Mucosa of stomach (tissue), 1 donor: ENCODE measurements around the gene PFN3.
"Not testable (repeated sequence)": the region's sequence is repeated elsewhere in the genome, so short reads cannot be mapped to it uniquely, and the experiment has no call there.

ENCODE experiments used
- H3K27me3 ChIP-seq: one replicate; pipeline ENCODE4 v1.7.0; 2013; ENCODE audit warnings: mild to moderate bottlenecking, low read length; ENCODE audit not compliant: control insufficient read depth, insufficient read depth
- H3K36me3 ChIP-seq: one replicate; pipeline ENCODE4 v1.7.0; 2013; ENCODE audit warnings: low read length; ENCODE audit not compliant: control insufficient read depth, insufficient read depth
- H3K4me1 ChIP-seq: one replicate; pipeline ENCODE4 v1.7.0; 2013; ENCODE audit warnings: mild to moderate bottlenecking, low read length; ENCODE audit not compliant: control insufficient read depth, insufficient read depth
- H3K4me3 ChIP-seq: one replicate; pipeline ENCODE4 v1.7.0; 2013; ENCODE audit warnings: low read length
- H3K9ac ChIP-seq: one replicate; pipeline ENCODE4 v1.7.0; 2013; ENCODE audit warnings: mild to moderate bottlenecking, low read length, moderate library complexity
- H3K9me3 ChIP-seq: one replicate; pipeline ENCODE4 v1.7.0; 2013; ENCODE audit warnings: mild to moderate bottlenecking, low read length, moderate library complexity; ENCODE audit not compliant: control insufficient read depth
- donor health status: Pancreatic carcinoma.

The PFN3 gene

GRCh38 chr5:177362610-177363507, 37.6 kb downstream of the PFN3 start:
- Histone ChIP-seq H3K36me3 (no peaks in the 10 kb centered on the region), H3K4me1 (peaks cover 56% of the 10 kb centered on the region), H3K9ac (peak overlapping the region; percentile 3), H3K27me3 (no peaks in the 10 kb centered on the region), H3K4me3 (peak overlapping the region; percentile 31), H3K9me3 (no peaks in the 10 kb centered on the region)

DNA sequence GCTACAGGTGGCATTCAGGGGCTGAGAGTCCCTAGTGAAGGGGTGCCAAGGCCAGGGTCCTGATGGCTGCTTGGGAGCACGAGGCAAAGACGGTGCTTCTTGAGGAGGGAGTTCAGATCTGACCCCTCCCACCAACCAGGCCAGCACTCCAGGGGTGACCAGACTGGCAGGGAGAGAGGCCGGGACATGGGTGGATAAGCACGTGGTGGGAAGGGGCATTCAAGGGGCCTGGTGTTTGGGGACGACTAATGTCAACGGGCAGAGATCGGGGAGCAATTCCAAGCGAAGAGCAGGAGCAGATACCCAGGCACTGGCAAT, 38.2 kb downstream of the PFN3 start:
- Histone ChIP-seq H3K9ac (peak overlapping the region; percentile 3), H3K36me3 (no peaks in the 10 kb centered on the region), H3K9me3 (no peaks in the 10 kb centered on the region), H3K27me3 (no peaks in the 10 kb centered on the region), H3K4me3 (no peak overlapping the region), H3K4me1 (peaks cover 54% of the 10 kb centered on the region)

GRCh38 chr5:177361418-177362291, 38.8 kb downstream of the PFN3 start:
- H3K36me3 ChIP-seq, result no peaks in the 10 kb centered on the region
- no peak overlapping the region for H3K4me3 ChIP-seq
- H3K9me3 ChIP-seq, result no peaks in the 10 kb centered on the region
- no peaks in the 10 kb centered on the region for H3K27me3 ChIP-seq
- peaks cover 56% of the 10 kb centered on the region for H3K4me1 ChIP-seq
- peak overlapping the region; percentile 3 for H3K9ac ChIP-seq

- H3K4me1 ChIP-seq, result peaks cover 47% of the 10 kb centered on the region
- not testable (repeated sequence) for H3K4me3 ChIP-seq, H3K9ac ChIP-seq, H3K27me3 ChIP-seq, H3K36me3 ChIP-seq, H3K9me3 ChIP-seq
These were observed 39.7 kb downstream of the PFN3 start for GRCh38 chr5:177360740-177361139.

DNA sequence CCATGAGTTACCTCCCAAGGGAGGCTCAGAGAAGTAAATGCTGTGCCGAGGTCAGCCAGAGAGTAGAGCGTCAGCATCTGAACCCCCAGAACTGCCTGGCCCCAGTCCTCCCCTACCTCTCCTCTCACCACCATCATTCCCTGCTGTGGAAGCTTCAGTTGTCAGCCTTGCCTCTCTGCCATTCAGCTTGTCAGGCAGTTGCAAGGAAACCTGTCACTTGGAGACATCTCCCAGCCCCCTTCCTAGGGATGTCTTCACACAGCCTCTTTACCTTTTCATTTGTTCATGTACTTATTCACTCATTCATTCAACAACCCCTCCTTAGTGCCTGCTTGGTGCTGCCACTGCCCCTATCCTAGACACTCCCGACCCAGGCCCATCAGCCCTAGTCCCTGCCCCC, 40.6 kb downstream of the PFN3 start:
- Histone ChIP-seq H3K36me3 (no peaks in the 10 kb centered on the region), H3K27me3 (no peaks in the 10 kb centered on the region), H3K9me3 (no peaks in the 10 kb centered on the region), H3K9ac (peak overlapping the region; percentile 25), H3K4me3 (no peak overlapping the region), H3K4me1 (peaks cover 41% of the 10 kb centered on the region)

GRCh38 chr5:177359451-177359851, 41.0 kb downstream of the PFN3 start:
- H3K4me3 ChIP-seq, result no peak overlapping the region
- H3K9ac ChIP-seq, result peak overlapping the region; percentile 25
- H3K27me3 ChIP-seq, result no peaks in the 10 kb centered on the region
- H3K9me3 ChIP-seq, result no peaks in the 10 kb centered on the region
- peaks cover 41% of the 10 kb centered on the region for H3K4me1 ChIP-seq
- H3K36me3 ChIP-seq, result no peaks in the 10 kb centered on the region

- no peaks in the 10 kb centered on the region for H3K36me3 ChIP-seq
- H3K4me3 ChIP-seq, result peak overlapping the region; percentile 7
- H3K9me3 ChIP-seq, result no peaks in the 10 kb centered on the region
- no peaks in the 10 kb centered on the region for H3K27me3 ChIP-seq
- peaks cover 38% of the 10 kb centered on the region for H3K4me1 ChIP-seq
- H3K9ac ChIP-seq, result peak overlapping the region; percentile 51
These were observed 42.1 kb downstream of the PFN3 start for GRCh38 chr5:177358370-177358819.

DNA sequence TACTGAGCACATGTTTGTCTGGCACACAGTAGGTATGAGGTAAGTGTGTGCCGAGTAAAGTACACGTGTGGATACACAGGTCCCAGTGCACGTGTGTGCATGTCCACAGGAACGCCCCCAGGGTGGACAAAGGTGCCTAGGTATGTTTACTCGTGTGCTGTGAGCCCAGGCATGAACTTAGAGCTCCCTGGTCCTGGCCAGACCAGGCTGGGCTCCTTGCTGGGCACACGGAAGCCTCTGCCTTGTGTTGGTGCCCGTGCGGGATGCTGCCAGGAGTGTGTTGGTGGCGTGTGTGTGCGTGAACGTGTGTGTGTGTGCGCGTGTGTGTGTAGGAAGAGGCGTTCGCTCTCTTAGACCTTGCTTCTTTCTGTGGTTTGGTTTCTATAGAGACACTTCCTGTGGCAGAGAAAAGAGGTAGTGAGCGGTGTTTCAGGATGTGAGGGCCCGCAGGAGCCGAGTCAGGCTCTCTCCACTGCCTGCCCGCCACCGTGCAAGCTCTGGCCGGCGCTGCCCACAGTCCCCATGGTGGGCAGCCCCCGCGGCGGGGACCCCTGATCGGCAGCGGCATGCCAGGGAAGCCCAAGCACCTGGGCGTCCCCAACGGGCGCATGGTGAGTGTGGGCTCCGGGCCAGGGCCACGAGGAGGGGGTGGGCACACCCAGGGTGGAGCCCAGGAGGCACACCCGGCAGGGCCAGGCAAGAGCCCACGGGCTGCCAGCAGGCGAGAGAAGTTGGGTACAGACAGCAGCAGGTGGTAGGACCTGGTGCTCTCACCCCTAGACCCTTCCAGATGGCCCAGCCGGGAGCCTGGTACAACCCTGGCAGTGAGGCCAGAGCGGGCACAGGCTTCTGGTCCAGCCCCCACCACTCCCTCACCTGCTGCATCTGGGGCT, 42.8 kb downstream of the PFN3 start, which contains the start of gene RGS14:
RGS14 (plus strand) TSS at position 466 of the 893 bp plus-strand sequence; CDS start at position 567, 101 bp downstream.
- H3K4me1 ChIP-seq, result peaks cover 34% of the 10 kb centered on the region
- H3K4me3 ChIP-seq, result peak within 1 kb of the TSS; percentile 7
- no peaks in the 10 kb centered on the region for H3K9me3 ChIP-seq
- H3K27me3 ChIP-seq, result no peaks in the 10 kb centered on the region
- no peaks in the 10 kb centered on the region for H3K36me3 ChIP-seq
- peak within 1 kb of the TSS; percentile 51 for H3K9ac ChIP-seq

DNA sequence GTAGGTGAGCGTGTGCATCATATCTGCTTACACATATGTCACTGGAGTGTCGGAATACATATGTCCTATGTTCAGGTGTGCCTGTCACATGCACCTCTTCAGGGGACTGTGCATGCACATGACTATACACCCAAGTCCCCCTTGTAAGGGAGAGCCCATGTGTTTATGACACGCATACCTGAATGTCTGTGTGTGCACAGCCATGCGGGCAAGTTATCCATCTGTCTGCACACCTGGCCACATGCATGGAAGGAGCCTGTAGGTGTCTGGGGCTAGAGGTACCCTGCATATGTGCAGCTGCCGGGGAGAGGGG, 43.4 kb downstream of the PFN3 start:
- H3K4me3 ChIP-seq, result no peak overlapping the region
- peaks cover 30% of the 10 kb centered on the region for H3K4me1 ChIP-seq
- H3K36me3 ChIP-seq, result no peaks in the 10 kb centered on the region
- no peaks in the 10 kb centered on the region for H3K9me3 ChIP-seq
- no peaks in the 10 kb centered on the region for H3K27me3 ChIP-seq
- no peak overlapping the region for H3K9ac ChIP-seq

- Histone ChIP-seq H3K36me3 (no peaks in the 10 kb centered on the region), H3K27me3 (no peaks in the 10 kb centered on the region), H3K9me3 (no peaks in the 10 kb centered on the region), H3K4me1 (peaks cover 31% of the 10 kb centered on the region), H3K9ac (no peak overlapping the region), H3K4me3 (no peak overlapping the region)
These were observed 43.7 kb downstream of the PFN3 start for GRCh38 chr5:177356746-177357145.

DNA sequence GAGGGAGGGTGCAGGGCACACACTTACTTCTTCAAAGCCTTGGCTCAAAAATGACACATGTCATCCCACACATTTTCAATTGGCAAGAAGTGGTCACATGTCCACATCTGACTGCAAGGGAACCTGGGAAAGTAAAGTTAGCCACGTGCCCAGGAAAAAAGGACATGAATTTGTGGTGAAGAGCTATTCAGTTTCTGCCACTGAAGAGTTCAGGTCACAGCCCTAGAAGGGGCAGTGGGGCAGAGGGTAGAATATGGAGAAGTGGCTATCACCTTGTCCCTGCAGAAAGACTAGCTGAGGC, 44.6 kb downstream of the PFN3 start:
- H3K4me3 ChIP-seq, result no peak overlapping the region
- no peaks in the 10 kb centered on the region for H3K36me3 ChIP-seq
- no peaks in the 10 kb centered on the region for H3K27me3 ChIP-seq
- H3K4me1 ChIP-seq, result peaks cover 34% of the 10 kb centered on the region
- H3K9me3 ChIP-seq, result no peaks in the 10 kb centered on the region
- no peak overlapping the region for H3K9ac ChIP-seq
